GM12873 (cell line): Measurements from ENCODE around the gene HOXA2.

Experiments used
- TF ChIP-seq, protein P1 (sequence below): IDR thresholded peaks from 2 replicates; pipeline ENCODE4 v1.5.1; 2012; ENCODE audit warnings: low read depth, mild to moderate bottlenecking, moderate library complexity, low read length, control low read depth; ENCODE audit not compliant: insufficient read depth; ENCODE audit errors: missing control alignments

Gene HOXA2

DNA sequence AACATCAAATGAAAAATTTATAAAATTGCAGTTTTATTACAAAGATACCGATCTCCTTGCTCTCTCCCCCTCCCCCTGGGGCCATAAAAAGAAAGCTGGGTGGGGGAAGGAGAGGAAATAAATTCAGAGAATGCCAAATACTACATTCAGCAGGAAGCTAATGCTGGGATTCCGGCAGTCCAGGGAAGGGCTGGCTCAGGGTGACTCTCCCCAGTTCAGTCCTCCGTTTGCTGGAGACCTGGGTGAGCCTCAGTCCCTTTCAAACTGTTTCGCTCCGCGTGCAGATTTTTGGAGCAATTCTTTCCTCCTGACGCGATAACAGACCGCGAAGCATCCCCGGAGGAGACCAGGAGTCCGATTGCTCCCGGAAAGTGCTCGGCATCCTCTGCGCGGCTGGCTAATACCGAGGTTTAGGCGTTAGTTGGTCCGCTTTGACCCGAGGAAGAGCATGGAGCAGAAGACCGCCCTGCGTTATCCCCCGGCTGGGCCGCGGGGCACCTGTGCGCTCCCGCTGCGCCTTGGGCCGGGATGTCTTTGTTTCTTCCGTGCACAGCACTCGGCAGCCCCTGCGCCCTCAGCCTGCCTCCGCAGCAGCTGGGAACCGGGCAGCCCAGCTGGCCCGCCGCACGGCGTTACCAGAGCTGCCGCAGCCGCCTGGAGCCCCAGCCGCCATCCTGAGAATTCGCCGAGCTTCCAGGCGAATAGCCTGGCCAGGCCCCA is 3.9 kb upstream of the HOXA2 start:
- TF ChIP-seq, protein P1, sequence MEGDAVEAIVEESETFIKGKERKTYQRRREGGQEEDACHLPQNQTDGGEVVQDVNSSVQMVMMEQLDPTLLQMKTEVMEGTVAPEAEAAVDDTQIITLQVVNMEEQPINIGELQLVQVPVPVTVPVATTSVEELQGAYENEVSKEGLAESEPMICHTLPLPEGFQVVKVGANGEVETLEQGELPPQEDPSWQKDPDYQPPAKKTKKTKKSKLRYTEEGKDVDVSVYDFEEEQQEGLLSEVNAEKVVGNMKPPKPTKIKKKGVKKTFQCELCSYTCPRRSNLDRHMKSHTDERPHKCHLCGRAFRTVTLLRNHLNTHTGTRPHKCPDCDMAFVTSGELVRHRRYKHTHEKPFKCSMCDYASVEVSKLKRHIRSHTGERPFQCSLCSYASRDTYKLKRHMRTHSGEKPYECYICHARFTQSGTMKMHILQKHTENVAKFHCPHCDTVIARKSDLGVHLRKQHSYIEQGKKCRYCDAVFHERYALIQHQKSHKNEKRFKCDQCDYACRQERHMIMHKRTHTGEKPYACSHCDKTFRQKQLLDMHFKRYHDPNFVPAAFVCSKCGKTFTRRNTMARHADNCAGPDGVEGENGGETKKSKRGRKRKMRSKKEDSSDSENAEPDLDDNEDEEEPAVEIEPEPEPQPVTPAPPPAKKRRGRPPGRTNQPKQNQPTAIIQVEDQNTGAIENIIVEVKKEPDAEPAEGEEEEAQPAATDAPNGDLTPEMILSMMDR, result no peak

DNA sequence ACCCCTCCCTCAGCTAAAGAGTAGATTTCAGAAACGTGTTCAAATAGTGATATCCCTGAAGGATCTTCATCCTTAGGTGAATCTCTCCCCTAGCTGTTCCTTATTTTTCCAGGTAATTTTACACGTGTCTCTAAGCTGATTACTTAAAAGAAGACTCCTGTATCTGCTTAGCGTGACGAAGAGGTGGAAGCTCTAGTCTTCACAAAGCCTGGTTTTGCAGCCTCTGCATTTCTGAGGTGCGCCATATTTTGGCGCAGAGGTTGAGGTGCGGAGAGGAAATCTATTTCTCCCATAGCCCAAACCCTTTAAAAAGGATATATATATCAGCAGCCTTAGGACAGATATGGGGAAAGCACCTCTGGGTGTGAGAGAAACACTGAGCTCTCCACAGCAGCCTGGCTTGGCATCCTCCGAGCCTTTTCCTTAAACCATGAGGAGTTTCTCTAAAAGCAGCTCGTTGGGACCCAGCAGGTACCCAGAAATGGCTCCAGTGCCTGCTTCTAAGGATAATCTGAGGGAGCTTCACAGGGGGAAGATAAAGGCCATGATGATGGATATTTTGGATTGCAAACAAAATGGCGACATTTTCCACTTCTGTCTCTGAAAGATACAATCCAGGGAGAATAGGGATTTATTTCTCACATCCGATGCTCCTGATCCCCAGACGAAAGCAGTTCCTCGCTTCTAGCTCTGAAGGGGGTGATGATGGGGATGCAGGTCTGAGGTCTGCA is 3.0 kb upstream of the HOXA2 start:
- TF ChIP-seq, protein P1, result no peak

DNA sequence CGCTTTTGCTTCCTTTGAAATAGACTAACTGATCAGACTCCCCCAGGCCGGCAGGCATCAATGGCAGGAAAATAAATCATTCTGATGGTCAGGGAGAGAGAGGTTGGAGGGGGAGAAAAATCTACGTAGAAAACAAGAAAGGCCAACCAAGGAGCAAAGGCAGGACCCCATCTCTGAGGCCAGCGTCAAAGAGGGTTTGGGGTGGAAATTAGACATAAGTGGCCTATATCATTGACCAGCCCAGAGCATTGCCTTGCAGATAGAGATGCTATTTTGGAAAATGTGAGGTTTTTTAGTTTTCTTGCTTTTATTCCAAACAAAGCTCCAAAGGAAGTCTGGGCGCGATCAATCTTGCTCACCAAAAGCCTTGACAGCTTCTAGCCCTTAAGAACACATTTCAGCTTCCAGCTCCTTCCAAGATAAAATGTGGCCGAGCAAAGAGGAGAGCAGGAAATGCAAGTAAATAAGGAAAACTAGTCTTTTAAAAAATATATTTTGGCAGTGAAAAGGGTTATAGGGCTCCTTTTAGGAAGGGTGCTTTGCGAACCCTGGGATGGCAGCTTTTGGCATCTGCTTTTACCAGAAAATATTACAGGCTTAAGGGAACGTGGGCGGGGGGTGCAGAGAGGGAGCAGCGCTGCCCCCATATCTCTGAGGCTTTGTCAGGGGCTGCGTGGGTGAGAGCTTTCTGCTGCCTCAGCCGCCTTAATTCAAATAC is 2.0 kb upstream of the HOXA2 start:
- TF ChIP-seq, protein P1, result no peak

DNA sequence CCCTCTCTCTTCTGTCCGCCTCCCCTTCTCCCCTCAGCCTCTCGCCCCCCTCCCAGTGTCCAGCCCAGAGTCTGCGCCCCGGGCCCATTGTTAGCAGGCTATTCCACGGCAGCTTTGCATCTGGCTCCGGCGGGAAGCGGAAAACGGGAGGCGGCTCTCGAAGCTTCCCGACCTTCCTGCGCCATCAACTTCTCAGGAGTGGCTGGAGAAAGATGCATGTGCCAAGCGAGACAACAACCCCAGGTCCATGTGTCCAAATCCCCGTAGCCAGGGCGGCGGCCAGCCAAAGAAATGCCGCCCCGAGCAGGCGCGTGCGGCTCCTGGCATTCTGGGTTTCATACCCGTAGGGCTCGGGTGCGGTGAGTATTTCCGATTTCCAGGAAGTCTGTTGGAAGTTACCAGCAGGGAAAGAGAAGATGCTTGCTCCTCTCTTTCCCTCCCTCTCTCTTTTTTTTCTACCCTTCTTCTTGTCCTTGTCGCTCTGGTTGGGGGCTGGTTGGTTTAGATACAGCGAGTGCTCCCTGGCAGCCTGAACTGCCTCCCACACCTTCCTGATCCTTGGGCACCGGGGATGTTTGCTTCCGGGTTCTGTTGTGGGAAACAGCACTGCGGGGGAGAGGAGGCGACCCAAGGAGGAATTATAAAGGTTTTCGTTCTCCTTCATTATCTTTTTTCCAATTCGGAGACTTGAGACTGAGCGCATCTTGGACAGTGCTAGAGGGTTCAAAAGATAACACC is 1.2 kb upstream of the HOXA2 start:
- TF ChIP-seq, protein P1, result no peak

DNA sequence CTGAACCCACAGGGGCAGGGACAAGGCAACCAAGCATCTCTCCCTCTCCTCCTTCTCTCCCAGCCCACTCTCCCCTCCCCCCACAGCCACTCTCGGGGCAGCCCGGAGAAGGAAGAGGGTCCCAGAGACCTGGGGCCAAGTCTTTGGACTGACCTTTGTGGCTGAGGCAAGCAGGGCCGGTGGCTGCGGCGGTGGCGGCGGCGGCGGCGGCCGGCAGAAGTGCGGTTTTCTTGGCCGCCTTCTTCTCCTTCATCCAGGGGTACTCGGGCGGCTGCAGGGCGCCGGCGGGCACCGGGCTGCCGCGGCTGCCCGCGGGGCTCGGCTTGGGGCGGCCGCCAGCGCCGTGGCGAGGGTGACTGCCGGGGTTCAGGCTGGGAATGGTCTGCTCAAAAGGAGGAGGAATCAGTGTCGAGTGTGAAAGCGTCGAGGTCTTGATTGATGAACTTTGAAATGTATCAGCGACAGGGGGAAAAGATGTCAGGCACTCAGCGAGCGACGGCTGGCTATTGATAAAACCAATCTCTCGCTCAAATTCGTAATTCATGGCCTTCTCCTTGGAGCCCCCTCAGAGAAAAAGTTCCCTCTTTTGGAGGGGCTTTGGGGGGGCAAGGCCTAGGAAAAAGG is 414 bp downstream of the HOXA2 start:
- TF ChIP-seq, protein P1, result no peak

DNA sequence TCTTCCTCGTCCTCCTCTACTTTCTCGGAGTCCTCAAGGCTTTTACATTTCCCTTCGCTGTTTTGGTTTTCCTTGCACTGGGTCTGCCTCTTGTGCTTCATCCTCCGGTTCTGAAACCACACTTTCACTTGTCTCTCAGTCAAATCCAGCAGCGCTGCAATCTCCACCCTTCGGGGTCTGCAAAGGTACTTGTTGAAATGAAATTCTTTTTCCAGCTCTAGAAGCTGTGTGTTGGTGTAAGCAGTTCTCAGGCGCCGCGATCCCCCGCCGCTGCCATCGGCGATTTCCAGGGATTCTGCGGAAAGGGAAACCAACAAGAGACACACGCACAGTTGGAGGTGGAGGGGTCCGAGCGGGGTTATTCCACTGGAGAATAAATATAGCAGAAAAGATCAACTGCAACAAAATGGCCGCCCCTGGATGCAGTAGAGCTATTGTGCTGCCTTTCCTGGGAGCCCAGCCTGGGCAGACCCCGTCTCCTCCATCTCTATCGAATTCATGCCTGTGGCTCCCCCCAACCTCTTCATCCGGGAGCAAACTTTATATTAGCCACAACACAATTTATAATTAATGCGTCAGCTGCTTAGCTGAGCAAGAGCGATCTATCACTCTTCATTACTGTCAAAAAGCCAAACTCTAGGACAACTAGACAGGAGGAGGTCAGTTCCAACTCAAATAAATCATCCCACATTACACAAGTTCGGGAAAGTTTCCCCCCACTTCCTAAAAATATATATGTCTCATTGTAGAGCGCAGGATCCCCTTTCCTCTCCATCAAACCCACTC is 1.1 kb downstream of the HOXA2 start:
- TF ChIP-seq, protein P1, result no peak
